NCI-H69 (cell line): Measurements from ENCODE around the gene FXYD7.
"Not testable (repeated sequence)": the region's sequence is repeated elsewhere in the genome, so short reads cannot be mapped to it uniquely, and the experiment has no call there.

Experiments
- DNase-seq: peaks from one replicate; lab custom pipeline; 2025; lab: John Stamatoyannopoulos, UW

FXYD7 gene

DNA sequence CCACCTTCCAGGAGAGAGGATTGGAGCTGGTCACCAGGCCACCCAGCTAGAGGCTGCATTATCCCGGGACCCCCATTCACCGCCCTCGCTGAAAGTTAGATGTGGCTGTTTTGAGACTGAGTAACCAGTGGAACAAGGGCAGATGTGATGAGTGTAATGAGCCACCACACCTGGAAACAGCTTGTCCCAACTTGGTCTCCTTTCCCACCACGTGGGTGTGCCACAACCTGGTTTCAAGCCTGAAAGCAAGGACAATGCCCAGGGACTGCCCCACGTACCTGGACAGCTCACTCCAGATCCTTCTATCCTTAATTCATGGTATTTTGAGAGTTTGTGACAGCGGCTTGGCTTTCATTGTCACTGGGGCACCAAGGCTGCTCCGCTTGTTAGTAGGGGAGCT, 15.2 kb upstream of the FXYD7 start:
- DNase-seq, result no peak

DNA sequence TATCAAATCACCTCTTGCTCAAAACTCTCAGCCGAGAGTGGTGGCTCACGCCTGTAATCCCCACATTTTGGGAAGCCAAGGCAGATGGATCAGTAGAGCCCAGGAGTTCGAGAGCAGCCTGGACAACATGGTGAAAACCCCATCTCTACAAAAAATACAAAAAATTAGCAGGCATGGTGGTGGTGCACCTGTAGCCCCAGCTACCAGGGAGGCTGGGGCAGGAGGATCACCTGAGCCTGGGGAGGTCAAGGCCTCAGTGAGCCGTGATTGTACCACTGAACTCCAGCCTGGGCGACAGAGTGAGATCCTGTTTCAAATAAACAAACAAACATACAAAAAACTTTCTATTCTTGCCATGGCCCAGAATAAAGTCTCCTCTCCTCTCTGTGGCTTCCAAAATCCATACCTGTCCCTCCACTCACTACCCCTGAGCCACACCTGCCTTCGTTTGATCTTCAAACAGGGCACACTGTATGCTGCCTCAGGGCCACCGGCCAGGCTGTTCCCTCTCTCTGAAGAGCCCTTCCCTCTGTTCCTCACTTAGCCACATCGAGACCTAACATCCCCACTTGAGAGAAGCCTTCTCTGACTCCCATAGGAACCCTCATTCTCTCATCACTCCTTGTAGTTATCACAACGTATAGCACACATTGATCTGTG, 14.5 kb upstream of the FXYD7 start:
- no peak for DNase-seq

DNA sequence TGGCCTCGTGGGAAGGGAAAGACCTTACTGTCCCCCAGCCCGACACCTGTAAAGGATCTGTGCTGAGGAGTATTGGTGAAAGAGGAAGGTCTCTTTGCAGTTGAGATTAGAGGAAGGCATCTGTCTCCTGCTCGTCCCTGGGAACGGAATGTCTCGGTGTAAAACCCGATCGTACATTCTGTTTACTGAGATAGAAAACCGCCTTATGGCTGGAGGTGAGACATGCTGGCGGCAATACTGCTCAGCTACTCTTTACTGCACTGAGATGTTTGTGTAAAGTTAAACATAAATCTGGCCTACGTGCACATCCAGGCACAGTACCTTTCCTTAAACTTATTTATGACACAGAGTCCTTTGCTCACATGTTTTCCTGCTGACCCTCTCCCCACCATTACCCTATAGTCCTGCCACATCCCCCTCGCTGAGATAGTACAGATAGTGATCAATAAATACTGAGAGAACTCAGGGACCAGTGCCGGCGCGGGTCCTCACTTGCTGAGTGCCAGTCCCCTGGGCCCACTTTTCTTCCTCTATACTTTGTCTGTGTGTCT, 13.3 kb upstream of the FXYD7 start:
- DNase-seq, result not testable (repeated sequence)

DNA sequence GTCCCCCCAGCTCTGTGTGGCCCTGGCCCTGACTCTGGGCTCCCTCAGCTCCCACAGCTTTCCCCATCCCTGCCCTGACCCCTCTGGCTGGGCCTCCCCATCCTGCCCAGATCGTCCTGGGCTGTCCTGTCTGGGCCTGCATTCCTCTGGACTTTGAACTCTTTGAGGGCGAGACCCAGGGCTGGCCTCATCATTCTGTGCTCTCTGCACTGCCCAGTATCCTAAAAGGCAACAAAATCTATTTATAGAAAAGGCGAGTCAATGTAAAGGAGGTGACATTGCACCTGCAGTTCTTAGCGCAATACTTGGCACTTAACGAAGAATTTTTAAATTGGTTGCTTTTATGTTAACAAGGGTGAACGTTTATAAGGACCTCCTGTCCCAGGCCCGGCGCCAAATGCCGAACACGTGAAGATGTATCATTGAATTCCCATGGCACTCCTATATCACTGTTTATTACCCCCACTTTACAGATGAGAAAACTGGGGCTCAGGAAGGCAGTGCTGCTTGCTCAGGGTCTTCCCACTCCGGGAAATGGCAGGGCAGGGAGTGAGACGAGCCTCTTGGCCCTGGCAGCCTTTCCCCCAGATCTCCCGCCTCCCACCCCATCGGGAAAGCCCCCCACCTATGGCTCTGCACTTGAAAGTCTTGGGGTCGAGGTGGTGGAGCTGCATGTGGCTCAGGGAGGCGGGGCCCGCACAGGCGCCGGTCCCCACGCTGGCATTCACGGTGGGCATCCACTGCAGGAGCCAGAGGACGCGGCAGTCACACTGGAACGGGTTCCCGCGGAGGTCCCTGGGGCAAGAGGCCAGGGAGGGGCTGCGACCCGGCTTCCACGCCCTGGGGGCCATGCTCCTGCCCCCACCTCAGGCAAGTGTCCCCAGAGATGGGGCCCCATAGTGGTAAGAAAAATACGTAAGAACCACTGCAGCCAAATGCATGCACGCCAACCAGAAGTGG, 12.0 kb upstream of the FXYD7 start:
- DNase-seq, result no peak

- no peak for DNase-seq
Measured at GRCh38 chr19:35132254-35132653, 10.8 kb upstream of the FXYD7 start.

GRCh38 chr19:35133826-35134225, 9.2 kb upstream of the FXYD7 start:
- DNase-seq, result no peak

DNA sequence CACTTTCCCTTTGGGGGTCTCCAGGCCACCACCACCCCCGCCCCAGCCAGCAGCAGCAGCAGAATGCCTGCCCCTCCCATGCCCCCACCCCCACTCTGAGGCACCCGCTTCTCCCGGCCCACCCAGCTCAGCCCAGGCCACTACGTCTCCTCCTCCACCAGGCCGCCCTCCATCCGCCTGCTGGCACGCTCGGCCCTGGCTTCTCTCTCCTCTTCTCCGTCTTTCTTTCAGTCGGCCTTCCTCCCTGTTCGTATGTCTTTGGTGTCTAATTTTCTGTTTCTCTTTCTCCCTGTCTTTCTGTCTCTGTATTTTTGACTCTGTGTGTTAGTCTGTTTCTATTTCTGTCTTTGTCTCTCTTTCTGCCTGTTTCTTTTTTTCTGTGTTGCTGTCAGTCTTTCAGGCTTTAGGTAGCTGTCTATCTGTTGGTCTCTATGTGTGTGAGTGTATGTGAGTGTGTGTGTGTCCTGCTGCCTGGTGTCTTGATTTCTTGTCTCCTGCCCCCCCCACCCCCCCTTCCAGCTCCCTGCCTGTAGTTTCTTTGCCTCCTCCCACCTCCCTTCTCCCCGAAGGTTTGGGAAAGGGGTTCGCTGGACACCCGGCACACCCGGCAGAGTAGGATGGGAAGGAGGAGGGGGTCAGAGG, 8.3 kb upstream of the FXYD7 start, which contains the start of gene LGI4:
TSS of gene LGI4 (minus strand) at position 459 of the 642 bp plus-strand sequence. CDS start at position 80, 379 bp downstream.
- DNase-seq, result no peak

DNA sequence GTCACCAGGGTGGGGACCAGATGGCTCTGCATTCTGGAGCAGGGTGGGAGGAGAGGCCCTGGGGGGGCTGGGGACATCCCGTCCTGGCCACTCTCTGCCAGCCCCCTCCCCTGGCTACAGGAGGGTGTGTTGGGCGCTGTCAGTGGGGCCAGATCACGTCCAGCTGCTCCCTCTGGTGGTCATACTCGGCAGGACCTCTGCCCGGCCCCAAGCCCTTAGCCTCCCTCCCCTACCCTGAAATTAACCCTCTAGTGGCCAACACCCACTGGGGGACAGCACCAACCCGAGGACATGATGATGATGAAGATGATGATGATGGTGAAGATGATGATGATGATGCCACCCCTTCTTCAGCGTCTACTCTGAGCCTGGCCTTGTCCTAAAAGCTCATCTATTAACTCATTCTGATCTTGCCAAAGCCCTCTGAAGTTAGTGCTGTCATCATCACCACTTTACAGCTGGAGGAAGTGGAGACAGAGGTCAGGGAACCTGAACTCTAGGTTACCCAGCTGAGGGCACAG, 7.6 kb upstream of the FXYD7 start:
- peak; percentile 84 for DNase-seq

DNA sequence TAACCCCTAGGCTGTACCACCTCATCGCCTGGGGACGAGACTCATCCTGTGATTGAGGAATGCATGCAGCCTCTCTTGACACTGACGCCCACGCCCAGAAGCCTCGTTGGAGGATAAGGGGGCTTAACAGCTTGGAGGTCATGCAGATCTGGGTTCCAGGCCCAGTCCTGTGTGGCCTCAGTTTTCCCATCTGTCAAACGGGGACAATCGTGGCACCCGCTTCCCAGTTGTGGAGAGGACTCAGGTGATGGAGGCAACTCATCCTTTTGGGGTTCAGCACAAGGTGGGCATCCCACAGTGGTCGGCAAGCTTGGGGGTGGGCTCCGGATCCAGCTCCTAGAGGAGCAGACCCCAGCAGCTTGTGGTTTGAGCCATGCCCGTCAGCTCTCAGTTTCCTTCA, 6.8 kb upstream of the FXYD7 start:
- DNase-seq, result no peak

- peak; percentile 15 for DNase-seq
Measured at GRCh38 chr19:35136977-35137702, 5.9 kb upstream of the FXYD7 start.

- no peak for DNase-seq
Measured at GRCh38 chr19:35138305-35138892, 4.7 kb upstream of the FXYD7 start, which contains the start of gene FXYD1. TSS of gene FXYD1 (plus strand) at chr19:35138824. CDS start at chr19:35140080, 1,256 bp downstream.

- peak; percentile 35 for DNase-seq
Measured at GRCh38 chr19:35140207-35140961, 2.7 kb upstream of the FXYD7 start.

DNA sequence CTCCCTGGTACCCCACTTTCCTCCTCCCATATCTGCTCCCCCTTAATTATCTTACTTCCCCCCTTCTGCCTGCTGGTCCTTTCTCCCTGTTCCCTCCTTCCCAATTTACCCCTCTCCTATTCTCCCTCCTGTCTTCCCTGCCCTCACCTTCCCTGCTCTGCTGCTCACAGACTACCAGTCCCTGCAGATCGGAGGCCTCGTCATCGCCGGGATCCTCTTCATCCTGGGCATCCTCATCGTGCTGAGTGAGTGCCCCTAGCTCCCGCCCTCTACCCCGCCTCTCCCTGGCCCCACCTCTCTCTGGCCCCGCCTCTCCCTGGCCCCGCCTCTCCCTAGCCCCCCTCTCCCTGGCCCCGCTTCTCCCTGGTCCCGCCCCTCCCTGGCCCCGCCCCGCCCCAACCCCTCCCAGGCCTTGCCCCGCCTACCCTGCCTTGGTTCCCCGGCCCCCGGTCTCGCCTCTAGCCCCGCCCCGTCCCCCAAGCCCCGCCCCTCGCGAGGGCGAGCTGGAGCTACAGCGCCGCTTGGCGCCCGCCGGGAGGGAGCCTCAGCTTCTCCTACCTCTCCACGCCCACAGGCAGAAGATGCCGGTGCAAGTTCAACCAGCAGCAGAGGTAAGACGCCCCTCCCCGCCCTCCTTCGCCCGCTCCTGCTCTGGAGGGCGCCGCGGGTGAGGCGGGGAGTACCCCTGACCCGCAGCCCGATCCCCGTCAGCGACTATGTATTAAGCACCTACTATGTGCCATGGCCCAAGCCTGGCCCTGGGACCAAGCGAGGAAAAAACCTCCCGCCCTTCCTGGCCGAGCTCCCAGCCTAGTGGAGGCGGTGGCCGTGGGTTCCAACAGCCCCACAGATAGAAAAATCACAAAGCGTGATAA, 1.9 kb upstream of the FXYD7 start:
- peak; percentile 98 for DNase-seq

DNA sequence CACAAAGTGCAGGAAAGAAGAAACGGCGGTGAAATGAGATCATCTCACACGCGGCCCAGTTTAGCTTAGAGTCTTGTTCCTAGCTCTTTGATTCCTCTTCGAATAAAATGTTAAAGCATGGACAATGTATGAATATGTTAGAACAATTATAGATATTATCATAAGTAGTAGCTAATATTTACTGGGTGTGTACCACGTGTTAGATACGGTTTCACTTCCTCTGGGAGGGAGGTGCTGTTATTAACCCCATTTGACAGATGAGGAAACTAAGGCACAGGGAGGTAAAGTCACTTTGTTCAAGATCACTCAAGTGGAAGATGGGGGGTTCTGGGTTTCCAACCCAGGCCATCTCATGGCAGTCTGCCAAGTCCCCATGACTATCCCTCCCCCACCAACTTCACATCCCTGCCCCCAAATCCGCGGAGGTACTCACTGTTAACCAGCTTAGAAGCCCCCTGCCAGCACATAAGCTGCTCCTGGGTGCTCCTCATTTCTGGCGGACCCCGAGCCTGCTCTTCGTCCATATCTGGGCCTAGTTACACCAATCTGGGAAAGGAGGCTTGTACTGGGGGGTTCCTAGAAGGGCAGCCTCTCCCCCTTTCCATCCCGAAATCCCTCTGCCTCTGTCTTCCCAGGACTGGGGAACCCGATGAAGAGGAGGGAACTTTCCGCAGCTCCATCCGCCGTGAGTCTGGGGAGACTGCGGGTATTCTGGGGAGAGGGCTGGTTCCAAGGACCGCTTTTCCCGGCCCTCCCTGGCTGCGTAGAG, 1.0 kb upstream of the FXYD7 start:
- DNase-seq, result peak; percentile 42

DNA sequence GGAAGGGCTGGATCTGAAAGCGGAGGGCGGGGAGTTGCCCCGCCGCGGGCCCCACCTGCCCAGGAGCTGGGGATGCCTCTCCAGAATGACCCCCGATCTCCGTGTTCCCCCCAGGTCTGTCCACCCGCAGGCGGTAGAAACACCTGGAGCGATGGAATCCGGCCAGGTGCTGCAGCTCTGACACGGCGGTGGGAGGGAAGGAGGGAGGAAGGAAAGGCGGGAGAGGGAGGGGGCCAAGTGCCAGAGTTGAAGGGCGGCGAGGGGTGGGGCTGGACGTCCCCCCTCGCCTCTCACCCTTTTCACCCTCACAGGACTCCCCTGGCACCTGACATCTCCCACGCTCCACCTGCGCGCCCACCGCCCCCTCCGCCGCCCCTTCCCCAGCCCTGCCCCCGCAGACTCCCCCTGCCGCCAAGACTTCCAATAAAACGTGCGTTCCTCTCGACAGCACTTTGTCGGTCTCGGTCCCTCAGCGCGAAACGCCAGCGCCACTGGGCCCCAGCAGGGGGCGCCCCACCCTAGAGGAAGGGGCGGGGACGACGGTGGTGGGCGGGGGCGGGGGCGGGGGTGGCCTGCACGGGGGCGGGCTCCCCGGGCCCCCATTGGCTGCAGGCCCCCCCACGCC, 337 bp upstream of the FXYD7 start:
- DNase-seq, result peak; percentile 79

DNA sequence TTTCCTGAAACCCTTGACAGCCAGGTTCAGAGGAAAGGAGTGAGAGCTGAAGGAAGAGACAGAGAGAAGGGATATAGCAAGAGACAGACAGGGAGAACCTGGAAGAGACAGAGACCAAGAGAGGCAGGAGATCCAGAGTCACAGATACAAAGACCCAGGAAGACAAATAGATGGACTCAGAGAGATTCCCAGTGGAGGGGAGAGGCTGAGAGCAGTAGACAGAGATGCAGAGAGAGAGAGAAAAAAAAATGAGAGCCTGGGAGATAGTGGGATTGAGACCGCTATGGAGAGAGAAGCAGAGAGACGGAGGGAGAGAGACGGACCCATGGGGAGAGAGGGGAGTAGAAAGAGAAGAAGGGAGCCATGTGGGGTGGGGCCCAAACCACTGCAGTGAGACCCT, 763 bp downstream of the FXYD7 start:
- no peak for DNase-seq

DNA sequence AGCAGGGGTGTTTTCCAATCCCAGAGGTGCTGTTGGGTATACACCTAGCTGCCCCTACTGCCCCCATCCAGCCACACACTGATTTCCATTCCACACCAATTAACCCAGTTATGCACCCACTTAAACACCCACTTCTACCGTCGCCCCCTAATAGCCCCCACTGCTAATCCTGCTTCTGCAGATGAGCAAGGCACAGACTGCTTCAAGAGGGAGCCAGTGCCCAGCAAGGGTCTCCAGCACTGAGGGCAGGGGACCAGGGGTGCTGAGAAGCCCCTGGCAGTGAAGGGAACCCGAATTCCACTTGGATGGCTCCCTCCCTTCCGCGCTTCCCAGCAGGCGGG, 1.2 kb downstream of the FXYD7 start:
- no peak for DNase-seq
